SU-DHL-6 (cell line): Measurements from ENCODE around the gene GPATCH4.

ENCODE experiments used
- H2AFZ ChIP-seq: fragments of 200-600 bp; sonication (generic); 2 replicates; pipeline ENCODE4 v1.6.1; 2014; ENCODE audit warnings: low read depth, mild to moderate bottlenecking, moderate library complexity, mixed read lengths, antibody characterized with exemption, low read length; ENCODE audit not compliant: severe bottlenecking
- H3F3A ChIP-seq: fragments of 200-600 bp; shearing (Covaris generic); 2 replicates; pipeline ENCODE4 v1.6.0; 2016; ENCODE audit warnings: antibody characterized with exemption, mild to moderate bottlenecking; ENCODE audit not compliant: insufficient read depth
- H3K27ac ChIP-seq: fragments of 200-600 bp; sonication (generic); 2 replicates; pipeline ENCODE4 v1.5.1; 2016; ENCODE audit warnings: low read depth, mild to moderate bottlenecking, low read length, moderate library complexity, mixed read lengths
- H3K27me3 ChIP-seq: fragments of 200-600 bp; sonication (generic), shearing (Covaris generic); 2 replicates; pipeline ENCODE4 v1.6.0; 2014; ENCODE audit warnings: mild to moderate bottlenecking, low read length
- H3K36me3 ChIP-seq: fragments of 200-600 bp; sonication (generic); 2 replicates; pipeline ENCODE4 v1.6.1; 2014; ENCODE audit warnings: mild to moderate bottlenecking, low read length, mixed read lengths
- H3K4me2 ChIP-seq: fragments of 300-600, 200-600 bp; shearing (Covaris generic), sonication (generic); 2 replicates; pipeline ENCODE4 v1.6.0; 2014; ENCODE audit warnings: low read length, low read depth, mild to moderate bottlenecking; ENCODE audit not compliant: poor library complexity, severe bottlenecking
- H3K4me3 ChIP-seq: fragments of 200-600 bp; sonication (generic); 2 replicates; pipeline ENCODE4 v1.5.1; 2014; ENCODE audit warnings: antibody characterized with exemption, low read length, mild to moderate bottlenecking, mixed read lengths; ENCODE audit not compliant: insufficient read depth, poor library complexity, severe bottlenecking
- H3K79me2 ChIP-seq: fragments of 200-600 bp; sonication (generic); 2 replicates; pipeline ENCODE4 v1.6.1; 2014; ENCODE audit warnings: mild to moderate bottlenecking, low read length, moderate library complexity; ENCODE audit not compliant: insufficient read depth
- H3K9ac ChIP-seq: fragments of 200-600 bp; sonication (generic); 2 replicates; pipeline ENCODE4 v1.7.0; 2014; ENCODE audit warnings: mild to moderate bottlenecking, low read length
- H3K9me2 ChIP-seq: fragments of 200-600 bp; sonication (generic); replicated peaks from 2 replicates; pipeline ENCODE4 v1.6.1; 2014; ENCODE audit warnings: low read length; ENCODE audit not compliant: insufficient read depth
- H3K9me3 ChIP-seq: fragments of 200-600 bp; sonication (generic); 2 replicates; pipeline ENCODE4 v1.6.1; 2014; ENCODE audit warnings: low read length, mixed read lengths; ENCODE audit not compliant: insufficient read depth
- H4K20me1 ChIP-seq: fragments of 200-600 bp; sonication (generic); 2 replicates; pipeline ENCODE4 v1.6.1; 2014; ENCODE audit warnings: low read depth, mild to moderate bottlenecking, antibody characterized with exemption, low read length, moderate library complexity, mixed read lengths
- EZH2phosphoT487 ChIP-seq: fragments of 200-600 bp; sonication (generic), shearing (Covaris generic); conservative IDR thresholded peaks from 2 replicates; pipeline ENCODE4 v1.6.1; 2018; ENCODE audit warnings: mild to moderate bottlenecking, antibody characterized with exemption, low read length, moderate library complexity, mixed read lengths
- TF ChIP-seq, protein P1 (sequence below): fragments of 200-600 bp; sonication (generic); IDR thresholded peaks from one replicate; pipeline ENCODE4 v1.5.1; 2017; ENCODE audit warnings: antibody characterized with exemption, mild to moderate bottlenecking, low read length, moderate library complexity; ENCODE audit not compliant: insufficient read depth, poor library complexity, severe bottlenecking

The GPATCH4 gene

DNA sequence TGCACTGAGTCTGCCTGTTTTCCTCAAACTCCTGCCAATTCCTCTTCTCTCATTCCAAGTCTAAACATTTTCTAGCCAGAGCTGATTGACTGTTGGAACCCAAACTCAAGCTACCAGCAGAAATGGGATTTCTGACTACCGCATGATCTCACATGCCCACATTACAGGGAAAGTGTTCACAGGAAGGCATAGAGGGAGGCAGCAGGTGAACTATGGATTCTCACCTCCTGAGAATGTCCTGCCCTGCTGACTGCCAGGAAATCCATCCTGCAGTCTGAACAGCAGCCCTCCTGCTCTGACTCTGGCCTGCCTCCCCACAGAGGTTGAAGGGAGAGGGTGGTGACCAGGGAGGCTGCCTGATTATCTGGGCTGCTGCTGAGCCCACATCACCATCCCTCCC lies 51.4 kb downstream of the GPATCH4 start:
- no peak overlapping the region for H3K9ac ChIP-seq

DNA sequence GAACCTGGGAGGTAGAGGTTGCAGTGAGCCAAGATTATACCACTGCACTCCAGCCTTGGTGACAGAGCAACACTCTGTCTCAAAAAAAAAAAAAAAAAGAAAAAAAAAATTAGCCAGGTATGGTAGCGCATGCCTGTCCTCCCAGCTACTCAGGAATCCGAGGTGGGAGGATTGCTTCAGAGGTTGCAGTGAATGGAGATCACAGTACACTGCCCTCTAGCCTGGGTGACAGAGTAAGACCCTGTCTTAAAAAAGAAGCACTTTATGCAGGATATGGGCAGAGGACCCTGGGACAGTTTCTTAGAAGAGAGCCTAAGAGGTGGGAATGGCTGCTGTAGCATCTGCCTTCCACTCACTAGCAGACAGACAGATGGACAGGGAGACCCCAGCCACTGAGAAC lies 51.9 kb downstream of the GPATCH4 start:
- H3K9me3 ChIP-seq: no peaks in the 10 kb centered on the region
- H3K4me2 ChIP-seq: no peak overlapping the region
- H3K36me3 ChIP-seq: no peaks in the 10 kb centered on the region
- no peaks in the 10 kb centered on the region for H4K20me1 ChIP-seq
- H2AFZ ChIP-seq: no peak overlapping the region
- no peaks in the 10 kb centered on the region for H3K79me2 ChIP-seq
- no peak overlapping the region for H3K9ac ChIP-seq
- TF ChIP-seq, protein P1, sequence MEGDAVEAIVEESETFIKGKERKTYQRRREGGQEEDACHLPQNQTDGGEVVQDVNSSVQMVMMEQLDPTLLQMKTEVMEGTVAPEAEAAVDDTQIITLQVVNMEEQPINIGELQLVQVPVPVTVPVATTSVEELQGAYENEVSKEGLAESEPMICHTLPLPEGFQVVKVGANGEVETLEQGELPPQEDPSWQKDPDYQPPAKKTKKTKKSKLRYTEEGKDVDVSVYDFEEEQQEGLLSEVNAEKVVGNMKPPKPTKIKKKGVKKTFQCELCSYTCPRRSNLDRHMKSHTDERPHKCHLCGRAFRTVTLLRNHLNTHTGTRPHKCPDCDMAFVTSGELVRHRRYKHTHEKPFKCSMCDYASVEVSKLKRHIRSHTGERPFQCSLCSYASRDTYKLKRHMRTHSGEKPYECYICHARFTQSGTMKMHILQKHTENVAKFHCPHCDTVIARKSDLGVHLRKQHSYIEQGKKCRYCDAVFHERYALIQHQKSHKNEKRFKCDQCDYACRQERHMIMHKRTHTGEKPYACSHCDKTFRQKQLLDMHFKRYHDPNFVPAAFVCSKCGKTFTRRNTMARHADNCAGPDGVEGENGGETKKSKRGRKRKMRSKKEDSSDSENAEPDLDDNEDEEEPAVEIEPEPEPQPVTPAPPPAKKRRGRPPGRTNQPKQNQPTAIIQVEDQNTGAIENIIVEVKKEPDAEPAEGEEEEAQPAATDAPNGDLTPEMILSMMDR: no peak
- TF ChIP-seq EZH2phosphoT487: no peak
- H3K27ac ChIP-seq: no peak overlapping the region
- H3K4me3 ChIP-seq: no peak overlapping the region
- H3K9me2 ChIP-seq: no peaks in the 10 kb centered on the region
- no peaks in the 10 kb centered on the region for H3K27me3 ChIP-seq
- H3F3A ChIP-seq: no peaks in the 10 kb centered on the region

More for the DNA sequence above, 51.4 kb downstream of the GPATCH4 start:
- Histone ChIP-seq H2AFZ (no peak overlapping the region), H3K27me3 (no peaks in the 10 kb centered on the region), H3K9me2 (no peaks in the 10 kb centered on the region), H3K27ac (no peak overlapping the region), H3K4me2 (no peak overlapping the region), H3K9me3 (no peaks in the 10 kb centered on the region), H3K36me3 (no peaks in the 10 kb centered on the region), H3F3A (no peaks in the 10 kb centered on the region), H4K20me1 (no peaks in the 10 kb centered on the region), H3K79me2 (no peaks in the 10 kb centered on the region), H3K4me3 (no peak overlapping the region)
- no peak for TF ChIP-seq EZH2phosphoT487
- TF ChIP-seq, protein P1: no peak

DNA sequence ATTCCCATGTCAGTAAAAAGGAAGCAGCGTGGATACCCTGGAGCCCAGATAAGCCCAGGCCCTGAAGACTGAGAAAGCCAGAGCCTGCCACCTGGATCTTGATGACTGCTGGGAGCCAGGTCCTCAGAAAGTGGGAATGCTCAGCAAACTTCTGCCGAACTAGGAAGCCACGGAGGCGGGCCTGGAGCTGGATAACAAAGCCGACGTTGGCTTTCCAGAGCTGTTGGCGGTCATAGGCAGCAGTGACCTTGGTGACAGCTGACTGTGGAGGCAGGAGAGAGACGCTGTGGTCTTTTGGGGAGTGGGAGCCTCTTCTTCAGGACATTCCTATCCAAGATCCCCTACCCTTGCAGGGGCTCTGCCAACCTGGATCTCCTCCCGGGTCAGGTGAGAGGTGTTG lies 53.3 kb downstream of the GPATCH4 start:
- H3K9ac ChIP-seq: no peak overlapping the region
- H3K9me2 ChIP-seq: no peaks in the 10 kb centered on the region
- TF ChIP-seq, protein P1: no peak
- TF ChIP-seq EZH2phosphoT487: no peak
- no peaks in the 10 kb centered on the region for H3K79me2 ChIP-seq
- no peak overlapping the region for H3K27ac ChIP-seq
- H3K36me3 ChIP-seq: no peaks in the 10 kb centered on the region
- H3F3A ChIP-seq: no peaks in the 10 kb centered on the region
- H3K4me2 ChIP-seq: no peak overlapping the region
- H3K9me3 ChIP-seq: no peaks in the 10 kb centered on the region
- H4K20me1 ChIP-seq: no peaks in the 10 kb centered on the region
- H2AFZ ChIP-seq: no peak overlapping the region
- H3K27me3 ChIP-seq: no peaks in the 10 kb centered on the region
- no peak overlapping the region for H3K4me3 ChIP-seq
